ENCODE measurements around the gene PTP4A1.
A peak's percentile ranks its signal among the peaks of the same experiment; 100 is the strongest.

PTP4A1 gene

DNA sequence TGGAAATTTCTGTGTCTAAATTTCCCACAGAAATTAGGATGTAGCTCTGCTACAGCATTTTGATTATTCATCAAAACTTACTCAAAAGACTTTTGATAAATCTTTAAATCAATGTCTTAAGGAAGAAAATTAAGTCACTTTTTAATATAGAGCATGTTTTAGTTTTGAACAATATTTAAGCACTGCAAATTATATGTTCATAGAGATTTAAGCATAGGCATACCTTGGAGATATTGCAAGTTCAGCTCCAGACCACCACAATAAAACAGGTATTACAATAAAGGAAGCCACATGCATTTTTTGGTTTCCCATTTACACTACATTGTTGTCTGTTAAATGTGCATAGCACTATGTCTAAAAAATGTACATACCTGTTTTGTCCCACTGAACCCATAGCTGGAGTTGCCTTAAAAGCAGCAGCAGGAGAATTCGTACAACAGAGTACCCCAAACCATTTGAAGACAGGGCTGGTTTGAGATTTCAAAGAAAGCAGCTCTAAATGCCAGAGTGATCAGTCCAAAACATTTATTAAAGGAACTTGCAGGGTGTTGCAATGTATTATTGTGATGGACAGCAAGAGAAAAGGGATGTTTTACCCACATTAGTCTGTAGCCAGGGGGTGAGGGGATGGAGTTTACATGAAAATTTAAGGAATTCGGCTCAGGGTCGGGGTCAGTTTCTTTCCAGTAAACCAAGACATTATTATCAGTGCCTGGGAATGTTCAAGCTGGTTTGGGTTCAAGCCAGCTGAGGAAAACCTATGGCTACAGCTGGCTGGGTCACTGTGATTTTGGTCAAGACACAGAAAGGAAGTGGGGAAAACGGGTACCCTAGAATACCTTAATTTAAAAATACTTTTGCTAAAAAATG is 6.3 kb upstream of the PTP4A1 start:
- Mint-ChIP-seq H3K4me3 (no peak overlapping the region), H3K4me1 (ENCODE audit: low read depth) (peaks cover 11% of the 10 kb centered on the region), H3K27ac (no peak overlapping the region), H3K9me3 (no peaks in the 10 kb centered on the region), H3K27me3 (ENCODE audit: low read depth) (peaks cover 2% of the 10 kb centered on the region), H3K36me3 (ENCODE audit: low read depth) (peaks cover 3% of the 10 kb centered on the region)
- DNase-seq (ENCODE audit: low spot score): no peak

DNA sequence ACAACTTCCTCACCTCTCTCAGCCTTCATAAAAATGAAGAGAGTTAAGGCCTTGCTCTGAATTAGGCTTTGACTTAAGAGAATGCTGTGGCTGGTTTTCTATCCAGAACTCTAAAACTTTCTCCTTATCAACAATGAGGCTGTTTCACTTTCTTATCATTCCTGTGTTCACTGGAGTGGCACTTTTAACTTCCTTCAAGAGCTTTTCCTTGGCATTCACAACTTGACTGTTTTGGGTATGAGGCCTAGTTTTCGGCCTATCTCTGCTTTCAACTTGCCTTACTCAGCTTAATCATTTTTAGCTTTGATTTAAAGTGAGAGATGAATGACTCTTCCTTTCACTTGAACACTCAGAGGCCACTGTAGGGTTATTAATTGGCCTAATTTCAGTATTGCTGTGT is 4.3 kb upstream of the PTP4A1 start:
- no peak for DNase-seq (ENCODE audit: low spot score)
- H3K9me3 Mint-ChIP-seq: no peaks in the 10 kb centered on the region
- no peak overlapping the region for H3K27ac Mint-ChIP-seq
- peaks cover 20% of the 10 kb centered on the region for H3K4me1 Mint-ChIP-seq (ENCODE audit: low read depth)
- peaks cover 3% of the 10 kb centered on the region for H3K36me3 Mint-ChIP-seq (ENCODE audit: low read depth)
- H3K27me3 Mint-ChIP-seq (ENCODE audit: low read depth): no peaks in the 10 kb centered on the region
- H3K4me3 Mint-ChIP-seq: no peak overlapping the region

DNA sequence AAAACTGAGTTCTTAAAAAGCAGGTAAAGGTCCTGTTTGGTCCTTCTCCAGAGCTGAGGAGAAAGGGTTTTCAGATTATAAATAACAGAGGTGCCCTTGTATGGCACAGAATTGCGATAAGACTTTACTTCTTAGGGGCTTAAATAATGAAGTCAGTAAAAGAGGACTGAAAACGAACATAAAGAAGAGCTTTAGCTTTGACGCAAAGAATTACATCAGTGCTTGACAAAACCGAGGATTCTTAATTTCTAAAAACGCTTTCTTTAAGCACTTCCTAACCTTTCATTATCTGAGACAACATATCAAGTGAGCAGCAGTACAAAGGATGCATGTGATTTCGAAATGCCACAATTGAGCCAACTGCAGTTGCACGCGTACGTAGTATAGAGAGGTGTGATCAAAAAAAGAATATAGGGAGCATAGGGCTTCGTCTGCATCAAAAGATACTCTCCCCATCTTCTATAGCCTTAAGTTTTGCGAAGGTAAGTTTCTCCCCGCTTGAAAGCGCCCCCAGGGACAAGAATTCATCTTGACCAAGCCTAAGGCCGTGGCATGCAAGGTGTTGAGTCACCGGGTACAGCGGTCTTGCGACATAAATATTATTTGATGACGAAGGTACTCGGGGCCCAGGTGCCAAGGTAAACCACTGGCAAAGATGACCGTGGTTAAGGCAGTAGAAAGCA is 778 bp upstream of the PTP4A1 start:
- Mint-ChIP-seq H3K27me3 (ENCODE audit: low read depth) (no peaks in the 10 kb centered on the region), H3K4me3 (peak overlapping the region; percentile 81), H3K4me1 (ENCODE audit: low read depth) (peaks cover 28% of the 10 kb centered on the region), H3K9me3 (no peaks in the 10 kb centered on the region), H3K36me3 (ENCODE audit: low read depth) (peaks cover 19% of the 10 kb centered on the region), H3K27ac (peak overlapping the region; percentile 91)
- DNase-seq (ENCODE audit: low spot score): no peak

- no peak for DNase-seq (ENCODE audit: low spot score)
- Mint-ChIP-seq H3K27me3 (ENCODE audit: low read depth) (no peaks in the 10 kb centered on the region), H3K4me3 (peak overlapping the region; percentile 94), H3K27ac (peak overlapping the region; percentile 94), H3K4me1 (ENCODE audit: low read depth) (peaks cover 31% of the 10 kb centered on the region), H3K36me3 (ENCODE audit: low read depth) (peaks cover 25% of the 10 kb centered on the region), H3K9me3 (no peaks in the 10 kb centered on the region)
Measured at GRCh38 chr6:63572747-63573075, 431 bp downstream of the PTP4A1 start.

DNA sequence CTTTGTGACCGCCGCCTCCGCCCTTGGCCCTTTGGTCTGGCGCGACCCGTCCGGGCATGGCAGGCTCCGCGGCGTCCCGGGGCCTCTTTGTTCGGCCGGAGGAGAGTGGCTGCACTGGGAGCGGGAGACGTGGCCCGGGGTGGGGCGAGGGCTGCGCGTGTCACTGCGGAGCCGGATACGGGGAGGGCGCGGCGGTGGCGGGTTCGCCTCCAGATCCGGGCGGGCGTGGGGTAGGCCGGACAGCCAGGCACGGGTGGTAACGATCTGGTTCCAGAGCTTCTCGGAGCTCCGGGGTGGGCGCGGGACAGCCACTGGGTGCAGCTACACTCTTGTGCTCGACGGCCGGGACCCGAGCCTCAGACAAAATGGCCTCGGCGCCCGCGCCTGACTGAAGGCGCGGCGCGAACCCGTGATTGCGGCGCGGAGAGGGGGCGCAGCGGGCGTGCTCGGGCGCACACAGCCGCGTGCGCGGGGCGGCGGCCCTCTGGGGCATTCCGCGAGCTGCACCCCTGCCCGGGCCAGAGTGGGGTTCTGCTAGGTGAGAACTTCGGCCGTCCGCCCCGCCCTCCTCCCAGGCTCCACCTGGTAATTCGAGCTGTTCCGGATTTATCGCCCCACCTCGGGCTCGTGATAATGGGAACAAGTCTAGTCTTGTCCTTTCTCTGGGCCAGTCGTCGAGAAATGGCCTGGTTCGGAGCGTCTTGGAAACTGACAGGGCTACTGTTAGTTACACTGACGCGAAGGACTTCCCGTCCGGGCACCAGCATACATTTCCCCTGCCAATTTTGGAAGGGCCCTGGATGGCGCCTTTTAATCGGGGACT is 1.0 kb downstream of the PTP4A1 start:
- peaks cover 26% of the 10 kb centered on the region for H3K4me1 Mint-ChIP-seq (ENCODE audit: low read depth)
- no peaks in the 10 kb centered on the region for H3K27me3 Mint-ChIP-seq (ENCODE audit: low read depth)
- H3K9me3 Mint-ChIP-seq: no peaks in the 10 kb centered on the region
- H3K27ac Mint-ChIP-seq: peak overlapping the region; percentile 94
- peaks cover 24% of the 10 kb centered on the region for H3K36me3 Mint-ChIP-seq (ENCODE audit: low read depth)
- peak; percentile 66 for DNase-seq (ENCODE audit: low spot score)
- H3K4me3 Mint-ChIP-seq: peak overlapping the region; percentile 94

DNA sequence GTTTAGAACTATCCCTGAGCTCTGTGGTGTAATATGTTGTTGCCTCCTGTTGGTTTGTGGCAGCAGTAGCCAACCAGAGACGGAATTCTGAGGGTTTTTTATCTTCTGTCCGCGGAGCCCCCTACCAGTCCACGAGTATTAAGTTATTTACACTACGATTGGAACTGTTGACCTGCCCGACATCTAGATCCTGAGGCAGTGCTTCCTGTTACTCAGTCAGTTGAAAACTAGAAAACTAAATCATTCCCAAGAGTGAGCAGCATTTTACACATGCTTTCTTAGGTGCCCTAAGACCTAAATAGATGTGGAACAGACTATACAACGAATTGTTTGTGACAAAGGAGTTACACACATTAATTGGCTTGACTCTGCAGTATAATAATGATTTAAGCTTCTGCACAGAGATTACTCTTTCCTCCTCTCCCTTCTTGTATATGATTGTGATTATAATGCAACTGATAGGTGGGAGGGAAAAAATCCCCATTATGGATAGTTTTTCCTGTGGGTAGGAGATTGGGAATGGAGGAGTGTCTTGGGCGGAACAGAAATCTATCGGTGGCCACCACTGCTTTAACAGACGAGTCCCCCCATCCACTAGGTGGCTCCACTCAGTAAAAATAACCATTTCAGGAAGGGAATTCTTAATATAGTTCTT is 1.7 kb downstream of the PTP4A1 start:
- H3K9me3 Mint-ChIP-seq: no peaks in the 10 kb centered on the region
- peaks cover 24% of the 10 kb centered on the region for H3K36me3 Mint-ChIP-seq (ENCODE audit: low read depth)
- DNase-seq (ENCODE audit: low spot score): peak; percentile 40
- H3K27me3 Mint-ChIP-seq (ENCODE audit: low read depth): no peaks in the 10 kb centered on the region
- peaks cover 26% of the 10 kb centered on the region for H3K4me1 Mint-ChIP-seq (ENCODE audit: low read depth)
- peak overlapping the region; percentile 94 for H3K27ac Mint-ChIP-seq
- peak overlapping the region; percentile 94 for H3K4me3 Mint-ChIP-seq

GRCh38 chr6:63574554-63574900 is 2.2 kb downstream of the PTP4A1 start:
- no peak for DNase-seq (ENCODE audit: low spot score)
- Mint-ChIP-seq H3K4me3 (peak overlapping the region; percentile 94), H3K4me1 (ENCODE audit: low read depth) (peaks cover 26% of the 10 kb centered on the region), H3K9me3 (no peaks in the 10 kb centered on the region), H3K36me3 (ENCODE audit: low read depth) (peaks cover 27% of the 10 kb centered on the region), H3K27ac (peak overlapping the region; percentile 94), H3K27me3 (ENCODE audit: low read depth) (no peaks in the 10 kb centered on the region)

DNA sequence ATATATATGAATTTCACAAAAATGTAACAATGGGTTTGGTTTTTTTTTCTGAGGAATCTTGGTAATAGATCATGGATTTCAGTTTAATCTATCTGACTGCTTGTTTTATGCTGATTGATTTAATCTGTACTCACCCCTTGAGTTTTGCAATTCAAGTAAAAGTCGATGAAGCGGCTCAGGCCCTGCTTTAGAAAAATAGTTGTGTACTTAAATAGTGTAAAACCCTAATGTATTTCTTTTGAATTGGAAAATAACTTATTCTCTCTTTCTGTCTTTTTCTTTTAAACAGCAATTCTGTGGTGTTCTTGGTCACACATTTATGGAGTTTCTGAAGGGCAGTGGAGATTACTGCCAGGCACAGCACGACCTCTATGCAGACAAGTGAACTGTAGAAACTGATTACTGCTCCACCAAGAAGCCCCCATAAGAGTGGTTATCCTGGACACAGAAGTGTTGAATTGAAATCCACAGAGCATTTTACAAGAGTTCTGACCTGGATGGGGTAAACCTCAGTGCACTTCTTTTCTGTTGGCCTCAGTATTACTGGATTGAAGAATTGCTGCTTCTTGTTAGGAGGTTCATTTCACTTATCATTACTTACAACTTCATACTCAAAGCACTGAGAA is 4.0 kb downstream of the PTP4A1 start:
- H3K36me3 Mint-ChIP-seq (ENCODE audit: low read depth): peaks cover 43% of the 10 kb centered on the region

GRCh38 chr6:63576985-63577712 is 4.9 kb downstream of the PTP4A1 start:
- Mint-ChIP-seq H3K27ac (no peak overlapping the region), H3K9me3 (no peaks in the 10 kb centered on the region), H3K4me1 (ENCODE audit: low read depth) (peaks cover 17% of the 10 kb centered on the region), H3K36me3 (ENCODE audit: low read depth) (peaks cover 47% of the 10 kb centered on the region), H3K27me3 (ENCODE audit: low read depth) (no peaks in the 10 kb centered on the region), H3K4me3 (no peak overlapping the region)
- DNase-seq (ENCODE audit: low spot score): no peak

More for the DNA sequence above, 4.0 kb downstream of the PTP4A1 start:
- Mint-ChIP-seq H3K4me1 (ENCODE audit: low read depth) (peaks cover 23% of the 10 kb centered on the region), H3K27me3 (ENCODE audit: low read depth) (no peaks in the 10 kb centered on the region), H3K27ac (no peak overlapping the region), H3K4me3 (peak overlapping the region; percentile 56), H3K9me3 (no peaks in the 10 kb centered on the region)
- DNase-seq (ENCODE audit: low spot score): no peak

GRCh38 chr6:63578757-63579156 is 6.5 kb downstream of the PTP4A1 start:
- no peak overlapping the region for H3K4me3 Mint-ChIP-seq
- H3K36me3 Mint-ChIP-seq (ENCODE audit: low read depth): peaks cover 55% of the 10 kb centered on the region
- H3K27me3 Mint-ChIP-seq (ENCODE audit: low read depth): no peaks in the 10 kb centered on the region
- H3K4me1 Mint-ChIP-seq (ENCODE audit: low read depth): peaks cover 17% of the 10 kb centered on the region
- DNase-seq (ENCODE audit: low spot score): no peak
- no peak overlapping the region for H3K27ac Mint-ChIP-seq
- H3K9me3 Mint-ChIP-seq: no peaks in the 10 kb centered on the region

DNA sequence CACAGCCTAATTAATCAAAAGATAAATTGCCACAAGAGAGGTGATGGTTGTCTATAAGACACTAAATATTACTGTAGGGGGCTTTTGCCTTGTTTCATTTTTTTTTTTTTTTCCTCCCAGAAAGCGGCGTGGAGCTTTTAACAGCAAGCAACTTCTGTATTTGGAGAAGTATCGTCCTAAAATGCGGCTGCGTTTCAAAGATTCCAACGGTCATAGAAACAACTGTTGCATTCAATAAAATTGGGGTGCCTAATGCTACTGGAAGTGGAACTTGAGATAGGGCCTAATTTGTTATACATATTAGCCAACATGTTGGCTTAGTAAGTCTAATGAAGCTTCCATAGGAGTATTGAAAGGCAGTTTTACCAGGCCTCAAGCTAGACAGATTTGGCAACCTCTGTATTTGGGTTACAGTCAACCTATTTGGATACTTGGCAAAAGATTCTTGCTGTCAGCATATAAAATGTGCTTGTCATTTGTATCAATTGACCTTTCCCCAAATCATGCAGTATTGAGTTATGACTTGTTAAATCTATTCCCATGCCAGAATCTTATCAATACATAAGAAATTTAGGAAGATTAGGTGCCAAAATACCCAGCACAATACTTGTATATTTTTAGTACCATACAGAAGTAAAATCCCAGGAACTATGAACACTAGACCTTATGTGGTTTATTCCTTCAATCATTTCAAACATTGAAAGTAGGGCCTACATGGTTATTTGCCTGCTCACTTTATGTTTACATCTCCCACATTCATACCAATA is 7.8 kb downstream of the PTP4A1 start:
- DNase-seq (ENCODE audit: low spot score): no peak
- no peaks in the 10 kb centered on the region for H3K27me3 Mint-ChIP-seq (ENCODE audit: low read depth)

GRCh38 chr6:63580704-63580961 is 8.4 kb downstream of the PTP4A1 start:
- Mint-ChIP-seq H3K4me3 (no peak overlapping the region), H3K27ac (no peak overlapping the region), H3K4me1 (ENCODE audit: low read depth) (peaks cover 8% of the 10 kb centered on the region), H3K27me3 (ENCODE audit: low read depth) (no peaks in the 10 kb centered on the region), H3K9me3 (no peaks in the 10 kb centered on the region), H3K36me3 (ENCODE audit: low read depth) (peaks cover 48% of the 10 kb centered on the region)
- DNase-seq (ENCODE audit: low spot score): no peak

More for the DNA sequence above, 7.8 kb downstream of the PTP4A1 start:
- Mint-ChIP-seq H3K9me3 (no peaks in the 10 kb centered on the region), H3K4me3 (no peak overlapping the region), H3K27ac (no peak overlapping the region), H3K36me3 (ENCODE audit: low read depth) (peaks cover 49% of the 10 kb centered on the region), H3K4me1 (ENCODE audit: low read depth) (peaks cover 10% of the 10 kb centered on the region)

Measured in T-helper 2 cell treated with Interferon-gamma antibody and Interleukin-4, amounts not matched to agents 5 μg/mL and 100 μg/mL, for 36 hours (primary cell).